ENCODE data around the gene SSUH2.

Gene SSUH2

DNA sequence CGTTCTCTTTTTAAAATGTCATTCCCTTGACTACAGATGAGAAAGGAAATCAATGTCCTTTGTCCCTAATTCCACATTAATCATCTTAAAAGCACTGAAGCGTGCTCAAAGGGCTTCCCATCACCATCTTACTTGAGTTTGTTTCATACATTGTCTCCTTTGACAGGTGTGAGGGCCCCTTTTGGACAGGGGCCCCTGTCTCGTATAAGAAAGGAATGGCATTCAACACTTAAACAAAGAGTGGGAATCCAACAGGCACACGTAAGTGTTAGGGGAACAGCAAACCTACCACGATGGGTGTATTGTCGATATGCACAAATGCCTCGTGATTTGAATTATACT, 5.0 kb downstream of the SSUH2 start:
- no peak for DNase-seq

GRCh38 chr3:8638994-8639658, 5.5 kb downstream of the SSUH2 start:
- DNase-seq, result no peak

GRCh38 chr3:8637348-8637747, 7.2 kb downstream of the SSUH2 start:
- DNase-seq, result no peak

- no peak for DNase-seq
These were observed 9.0 kb downstream of the SSUH2 start for GRCh38 chr3:8635631-8636030.

- DNase-seq, result no peak
These were observed 9.5 kb downstream of the SSUH2 start for GRCh38 chr3:8635125-8635524.

DNA sequence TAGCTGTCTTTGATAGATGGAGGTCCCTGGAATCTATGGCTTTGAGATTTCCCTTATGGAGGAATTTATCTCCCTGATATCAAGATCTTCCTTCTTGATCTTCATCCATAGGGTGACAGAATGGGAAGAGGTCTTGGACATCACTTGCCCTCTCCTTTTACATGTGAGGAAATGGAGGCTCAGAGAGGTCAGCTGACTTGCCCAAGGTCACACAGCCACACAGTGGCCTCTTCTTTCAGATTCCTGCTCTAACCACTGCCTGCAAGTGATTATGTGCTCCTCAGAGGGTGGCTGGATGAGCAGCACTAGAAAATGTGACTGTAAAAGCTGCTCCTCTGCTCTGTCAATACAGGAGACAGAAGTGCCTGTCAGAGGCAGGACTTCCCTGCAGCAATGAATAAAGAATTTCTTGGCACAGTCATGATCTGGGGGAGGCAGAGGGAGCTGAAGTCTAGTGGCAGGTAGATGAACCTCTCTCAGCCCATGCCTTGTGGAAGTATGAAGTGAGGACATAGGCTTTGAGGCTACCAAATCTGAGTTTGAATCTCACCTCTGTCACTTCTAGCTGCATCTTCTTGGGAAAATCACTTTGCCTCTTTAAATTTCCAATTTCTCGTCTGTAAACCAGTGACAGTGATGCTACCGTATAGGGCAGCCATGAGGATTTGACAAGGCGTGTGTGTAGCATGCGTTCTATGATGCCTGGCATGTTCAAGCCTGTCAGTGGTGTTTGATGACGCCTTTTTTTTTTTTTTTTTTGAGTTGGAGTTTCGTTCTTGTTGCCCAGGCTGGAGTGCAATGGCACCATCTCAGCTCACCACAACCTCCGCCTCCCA, 12.0 kb downstream of the SSUH2 start:
- no peak for DNase-seq

DNA sequence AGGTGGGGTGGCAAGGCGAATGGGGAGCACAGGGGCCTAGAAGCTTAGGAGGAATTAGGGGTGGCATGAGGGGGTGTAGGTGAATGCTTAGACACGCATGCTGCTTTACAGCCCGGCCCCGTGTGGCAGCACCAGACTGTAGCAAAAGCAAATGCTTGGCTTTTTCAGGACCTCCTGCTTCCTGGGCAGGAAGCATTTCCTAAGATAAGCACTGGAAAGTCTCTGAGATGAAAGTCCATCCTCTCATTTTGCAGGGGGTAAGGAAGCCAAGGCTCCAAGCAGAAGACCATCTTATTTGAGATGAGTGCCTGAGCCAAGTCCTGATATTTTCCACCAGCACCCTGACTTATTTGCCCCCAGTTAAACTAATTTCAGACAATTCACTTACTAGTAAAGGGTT, 12.9 kb downstream of the SSUH2 start:
- DNase-seq, result no peak

GRCh38 chr3:8629151-8630021, 15.2 kb downstream of the SSUH2 start:
- peak; percentile 80 to 84 for DNase-seq

DNA sequence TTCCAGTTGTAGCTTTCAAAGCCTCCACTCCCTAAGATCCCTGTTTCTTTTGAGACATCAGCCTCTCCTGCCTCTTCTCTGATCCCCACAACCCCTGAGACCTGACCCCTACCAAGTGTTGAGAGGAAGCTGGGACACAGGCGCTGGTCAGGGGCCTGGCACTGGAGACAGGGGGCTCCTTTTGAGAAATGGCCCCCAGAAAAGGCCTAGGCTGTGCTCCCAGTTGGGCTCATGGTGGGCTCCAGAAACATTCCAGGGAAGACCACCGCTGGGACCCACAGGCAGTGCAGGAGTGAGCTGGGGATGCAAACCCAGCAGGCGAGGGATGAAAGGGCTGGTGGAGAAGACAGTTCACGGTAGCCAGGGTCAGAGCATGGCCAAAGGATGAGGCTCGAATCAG, 16.6 kb downstream of the SSUH2 start:
- DNase-seq, result no peak

DNA sequence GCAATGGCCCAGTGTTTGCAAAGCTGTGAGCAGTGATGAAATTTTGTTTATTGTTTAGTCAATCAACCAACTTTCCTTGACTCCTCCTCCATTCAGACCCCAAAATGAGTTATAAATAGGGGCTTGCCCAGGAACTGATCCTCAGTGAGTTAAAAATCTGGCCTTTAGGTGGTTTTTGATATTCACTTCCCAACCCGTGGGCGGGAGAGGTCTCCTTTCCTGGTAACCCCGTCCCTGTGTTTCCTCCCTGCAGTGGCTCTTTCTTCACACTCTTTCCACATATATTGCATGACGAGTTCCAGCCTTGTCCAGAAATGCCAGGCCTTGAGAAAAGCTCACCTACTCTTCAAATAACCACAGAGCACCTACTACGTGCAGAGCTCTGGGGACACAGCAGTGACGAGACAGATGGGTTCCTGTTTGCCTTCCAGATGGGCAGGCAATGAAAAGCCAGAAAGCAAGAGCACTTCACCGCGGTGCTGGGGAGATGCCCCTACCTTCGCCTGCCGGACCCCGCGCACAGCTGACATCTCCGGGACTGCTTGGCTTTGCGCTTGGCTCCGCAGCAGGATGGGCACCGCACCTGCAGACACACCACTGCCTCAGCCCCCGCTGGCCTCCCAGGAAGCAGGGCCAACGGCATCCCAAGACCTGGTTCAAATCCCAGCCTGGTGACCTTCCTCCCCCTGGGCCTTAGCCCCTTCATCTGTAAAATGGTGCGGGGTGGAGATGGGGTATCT, 17.2 kb downstream of the SSUH2 start:
- peak; percentile 35 to 50 for DNase-seq

DNA sequence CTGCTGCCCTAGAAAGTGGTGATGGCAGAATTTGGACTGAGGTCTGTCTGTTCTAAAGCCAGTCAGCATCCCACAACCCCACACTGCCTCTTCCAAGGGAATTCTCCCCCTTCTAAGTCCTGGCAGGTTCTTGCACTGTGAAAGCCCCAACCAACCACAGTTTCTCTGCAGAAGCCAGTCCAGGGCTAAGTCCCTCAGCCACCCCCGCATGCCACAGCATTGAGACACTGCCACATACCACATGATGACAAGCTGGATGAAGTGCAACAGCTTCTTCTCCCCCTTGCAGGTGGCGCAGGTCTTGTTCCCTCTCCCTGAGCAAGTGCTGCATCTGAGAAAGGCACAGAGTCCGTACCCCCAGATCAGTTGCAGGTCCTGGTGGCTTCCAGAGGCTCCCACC, 18.6 kb downstream of the SSUH2 start:
- DNase-seq, result no peak

GRCh38 chr3:8624612-8625011, 20.0 kb downstream of the SSUH2 start:
- no peak for DNase-seq

DNA sequence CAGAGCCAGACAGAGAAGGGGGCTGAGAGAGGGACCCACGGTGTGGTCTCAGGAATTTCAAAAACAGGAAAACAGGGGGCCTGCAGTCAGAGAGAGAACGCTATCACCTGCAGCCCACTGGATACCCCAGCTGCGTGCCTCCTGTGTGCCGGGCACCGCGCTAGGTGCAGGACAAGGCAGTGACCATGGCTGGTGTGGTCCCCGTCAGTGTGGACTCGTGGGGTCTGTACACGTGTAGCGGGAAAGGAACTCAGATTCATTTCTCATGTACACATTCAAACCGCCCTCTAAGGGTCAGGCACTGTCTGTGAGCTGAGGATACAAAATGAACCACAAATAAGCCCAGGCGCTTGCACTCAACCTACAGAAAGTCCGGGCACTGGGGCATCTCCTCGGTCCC, 20.9 kb downstream of the SSUH2 start:
- DNase-seq, result no peak

GRCh38 chr3:8622873-8623691, 21.5 kb downstream of the SSUH2 start:
- DNase-seq, result peak; percentile 18 to 61

GRCh38 chr3:8621872-8622271, 22.7 kb downstream of the SSUH2 start:
- DNase-seq, result no peak

- DNase-seq, result no peak
These were observed 23.5 kb downstream of the SSUH2 start for GRCh38 chr3:8621141-8621540.

DNA sequence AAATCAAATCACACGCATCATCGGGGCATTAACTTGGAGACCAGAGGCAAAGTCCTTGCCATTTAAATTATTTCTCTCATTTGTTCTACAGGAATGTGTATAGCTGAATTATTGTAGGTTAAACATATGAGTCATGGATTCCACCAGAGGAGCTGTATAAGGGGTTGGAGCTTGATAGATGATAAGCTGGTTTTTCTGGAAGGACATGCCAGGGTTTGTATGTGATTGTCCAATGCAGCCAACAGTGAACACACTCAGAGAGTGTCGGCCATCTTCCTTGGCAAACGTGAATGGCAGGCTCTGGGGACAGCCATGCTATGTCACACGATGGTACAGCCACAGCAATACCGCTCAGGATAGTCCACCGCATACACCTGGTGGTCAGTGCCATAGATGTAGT, 25.1 kb downstream of the SSUH2 start:
- no peak for DNase-seq

DNA sequence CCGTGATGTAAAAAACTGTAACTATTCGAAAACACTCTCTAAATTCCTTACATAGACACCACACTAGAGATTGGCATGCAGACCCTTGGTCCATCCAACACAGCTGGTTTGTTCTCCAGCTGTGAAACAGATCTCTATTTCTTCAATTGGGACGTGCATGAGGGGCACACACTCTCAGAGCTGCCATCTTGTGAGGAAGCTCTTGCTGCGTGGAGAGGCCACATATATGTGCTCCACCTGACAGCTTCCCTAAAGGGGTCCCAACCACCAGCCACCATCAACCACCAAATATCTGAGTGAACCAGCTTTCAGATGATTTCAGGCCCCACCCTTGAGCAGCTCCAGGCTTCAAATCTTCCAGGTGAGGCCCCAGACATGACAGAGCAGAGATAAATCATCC, 25.6 kb downstream of the SSUH2 start:
- DNase-seq, result no peak

DNA sequence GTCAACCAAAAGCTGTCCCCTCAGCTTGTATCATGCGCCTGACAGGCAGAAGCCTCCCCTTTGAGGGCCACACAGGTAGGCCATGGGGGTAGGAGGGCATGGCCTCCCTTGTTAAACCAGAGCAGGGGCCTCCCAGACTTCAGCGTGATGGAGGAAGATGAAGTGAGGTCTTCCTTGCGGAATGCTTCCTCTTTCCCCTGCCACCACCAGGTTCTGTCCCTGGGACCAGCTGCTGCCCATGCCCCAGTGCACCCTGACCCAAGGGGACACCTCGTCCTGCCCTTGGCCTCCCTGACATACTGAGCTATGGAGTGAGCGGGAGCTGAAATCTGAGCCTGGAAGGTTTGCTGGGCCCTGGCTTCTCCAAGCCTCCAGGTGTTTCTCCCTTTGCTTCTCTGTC, 26.7 kb downstream of the SSUH2 start:
- no peak for DNase-seq

- DNase-seq, result no peak
These were observed 33.6 kb downstream of the SSUH2 start for GRCh38 chr3:8610951-8611350.

GRCh38 chr3:8608791-8609467, 35.7 kb downstream of the SSUH2 start:
- no peak for DNase-seq

All from inflammatory macrophage treated with lipopolysaccharide for 1 hour (primary cell).